Erythroblast (primary cell): Measurements from ENCODE around the gene PRKCE.

Experiments used
- GATA1 ChIP-seq: IDR thresholded peaks from 2 replicates; pipeline ENCODE4 v1.6.1; 2011; ENCODE audit warnings: low read depth, mild to moderate bottlenecking, control low read depth, low read length, moderate library complexity
- POLR2A ChIP-seq: IDR thresholded peaks from 2 replicates; pipeline ENCODE4 v1.6.1; 2011; ENCODE audit warnings: mild to moderate bottlenecking, low read length

DNA sequence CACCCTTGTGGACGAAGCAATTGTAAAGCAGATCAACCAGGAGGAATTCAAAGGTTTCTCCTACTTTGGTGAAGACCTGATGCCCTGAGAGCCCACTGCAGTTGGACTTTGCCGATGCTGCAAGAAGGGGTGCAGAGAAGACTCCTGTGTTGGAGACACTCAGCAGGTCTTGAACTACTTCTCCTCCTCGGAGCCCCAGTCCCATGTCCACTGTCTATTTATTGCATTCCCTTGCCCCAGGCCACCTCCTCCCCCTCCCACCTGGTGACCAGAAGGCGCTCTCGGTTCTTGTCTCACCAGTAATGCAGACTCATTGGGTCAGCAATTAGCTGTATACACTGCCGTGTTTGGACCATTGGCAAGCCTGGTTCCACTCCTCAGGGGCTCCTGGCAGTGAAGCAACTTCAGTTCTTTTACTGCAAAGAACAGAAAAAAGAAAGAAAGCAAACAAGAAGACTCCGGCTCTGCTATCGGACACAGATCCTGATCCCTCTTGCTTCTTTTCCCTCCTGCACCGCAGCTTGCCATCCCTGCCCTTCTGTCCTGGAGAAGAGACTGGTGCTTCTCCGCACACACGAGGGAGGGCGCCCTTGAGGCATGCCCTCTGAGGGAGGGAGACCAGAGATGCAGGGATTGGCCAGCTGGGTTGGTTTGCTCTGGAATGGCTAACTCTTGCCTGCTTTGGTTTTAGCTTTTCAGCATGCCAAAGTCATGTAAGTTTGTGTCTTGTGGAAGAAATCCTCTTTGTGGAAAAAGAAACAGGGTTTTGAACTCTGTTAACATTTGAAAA lies 533.5 kb downstream of the PRKCE start:
- TF ChIP-seq POLR2A (no peak), GATA1 (no peak)
